MCF 10A (cell line): ENCODE data around the gene MYZAP. TPM values are rescaled to one million over a fixed set of nuclear protein-coding genes. Genes with fewer than 3 reads are reported as not detected.

Experiments
- BruUV-seq: library from RNA; stranded (reverse); fragments of 400-500 nt; replicated peaks from 2 replicates; lab custom pipeline; 2021; lab: Mats Ljungman, UMichigan
- CTCF ChIA-PET: fragments of 300-600 bp; sonication (Branson Sonifier 250); formaldehyde crosslinking; extraction: SDS; loops from one replicate; lab custom pipeline; 2021; ENCODE audit warnings: antibody characterized with exemption, inconsistent platforms; lab: Yijun Ruan, JAX
- POLR2A ChIA-PET: fragments of 300-600, 350-650 bp; sonication (Branson Sonifier 250); formaldehyde crosslinking; extraction: SDS; loops from one replicate; lab custom pipeline; 2020; ENCODE audit warnings: antibody characterized with exemption, inconsistent platforms; lab: Yijun Ruan, JAX
- DNase-seq: peaks from one replicate; pipeline ENCODE4 v3.0.0-alpha.2; 2018; ENCODE audit not compliant: unreplicated experiment
- H3K27ac Mint-ChIP-seq: one replicate; pipeline ENCODE4 v1.8.0; 2022; ENCODE audit warnings: mild to moderate bottlenecking, low read depth, mixed read lengths; ENCODE audit not compliant: unreplicated experiment
- H3K27me3 Mint-ChIP-seq: one replicate; pipeline ENCODE4 v1.8.0; 2022; ENCODE audit warnings: mixed read lengths; ENCODE audit not compliant: insufficient read depth, unreplicated experiment
- H3K36me3 Mint-ChIP-seq: one replicate; pipeline ENCODE4 v1.8.0; 2022; ENCODE audit warnings: mild to moderate bottlenecking, moderate library complexity, mixed read lengths; ENCODE audit not compliant: insufficient read depth, unreplicated experiment
- H3K4me1 Mint-ChIP-seq: one replicate; pipeline ENCODE4 v1.8.0; 2022; ENCODE audit warnings: mixed read lengths; ENCODE audit not compliant: insufficient read depth, unreplicated experiment
- H3K4me3 Mint-ChIP-seq: one replicate; pipeline ENCODE4 v1.8.0; 2022; ENCODE audit warnings: mild to moderate bottlenecking, moderate library complexity, mixed read lengths; ENCODE audit not compliant: unreplicated experiment
- H3K9me3 Mint-ChIP-seq: one replicate; pipeline ENCODE4 v1.8.0; 2022; ENCODE audit warnings: mixed read lengths; ENCODE audit not compliant: unreplicated experiment
- CTCF ChIP-seq: fragments of 200-600 bp; IDR thresholded peaks from one replicate; pipeline ENCODE4 v1.8.0; 2022; ENCODE audit warnings: antibody characterized with exemption, mild to moderate bottlenecking; ENCODE audit not compliant: unreplicated experiment
- intact Hi-C: fragments of 100-400 bp; cut with micrococcal nuclease; formaldehyde crosslinking; loops from 2 replicates; pipeline ENCODE4 v1.14.1; 2022
- total RNA-seq: library from RNA; stranded (reverse); gene quantifications from 2 replicates; pipeline ENCODE4 v1.2.3, GENCODE V29; 2022

The MYZAP gene
- total RNA-seq, 1 experiment from 2014 or later = 1.3 TPM

DNA sequence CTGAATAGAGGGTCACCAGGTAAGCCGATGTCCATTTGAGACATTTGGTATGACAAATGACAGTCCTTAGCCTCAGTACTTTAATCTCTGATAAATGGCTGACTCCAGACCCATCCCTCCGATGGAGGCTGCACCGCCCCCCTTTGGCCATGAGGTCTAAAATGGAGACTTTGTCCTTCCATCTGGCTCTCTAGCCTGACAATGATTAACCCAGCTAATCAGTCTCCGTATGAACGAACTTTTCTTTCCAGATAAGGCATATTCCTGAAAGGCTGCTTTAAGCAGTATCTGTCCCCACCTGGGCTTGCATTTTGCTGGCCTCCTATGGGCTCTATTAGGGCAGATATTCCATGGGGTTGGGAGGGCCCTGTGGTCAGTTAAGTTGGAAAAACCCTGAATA is 10.8 kb upstream of the MYZAP start:
- H3K9me3 Mint-ChIP-seq = peaks cover 15% of the 10 kb centered on the region
- intact Hi-C loops = no loop called here
- H3K36me3 Mint-ChIP-seq = no peaks in the 10 kb centered on the region
- ChIA-PET POLR2A (no interaction called here), CTCF (interaction anchor here (0.5 to 1.3 kb wide), 2 partner anchors 19 to 1952 kb away, joined by 3 read pairs; no protein-coding TSS in a partner anchor)
- DNase-seq = no peak
- no peak for TF ChIP-seq CTCF
- H3K27me3 Mint-ChIP-seq = no peaks in the 10 kb centered on the region
- BruUV-seq = no TSS peak
- no peaks in the 10 kb centered on the region for H3K4me1 Mint-ChIP-seq
- H3K4me3 Mint-ChIP-seq = no peak overlapping the region
- no peak overlapping the region for H3K27ac Mint-ChIP-seq

DNA sequence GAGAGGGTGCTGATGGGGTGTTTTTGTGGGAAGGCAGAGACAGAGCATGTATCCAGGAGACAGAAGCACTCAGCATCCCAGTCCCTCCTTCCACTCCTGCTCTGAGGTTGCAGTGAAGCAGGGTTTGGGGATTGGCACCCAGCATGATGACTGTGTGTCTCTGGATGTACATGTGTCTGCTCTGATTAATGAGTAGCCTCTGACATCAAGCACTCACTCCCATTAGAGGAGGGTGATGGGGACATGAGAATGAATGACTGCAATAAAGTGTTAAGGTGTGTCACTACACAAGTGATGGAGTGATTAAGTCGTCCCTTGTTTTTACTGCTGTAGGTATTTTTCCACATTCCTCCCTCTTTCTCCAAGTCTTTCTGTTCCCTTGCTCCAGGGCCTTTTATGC is 9.6 kb upstream of the MYZAP start:
- intact Hi-C loops = no loop called here
- Mint-ChIP-seq H3K9me3 (peaks cover 15% of the 10 kb centered on the region), H3K27ac (no peak overlapping the region), H3K36me3 (no peaks in the 10 kb centered on the region), H3K4me1 (no peaks in the 10 kb centered on the region), H3K27me3 (no peaks in the 10 kb centered on the region), H3K4me3 (no peak overlapping the region)
- ChIA-PET CTCF (interaction anchor here (0.8 kb wide), 1 partner anchor 28 kb away, joined by 3 read pairs; no protein-coding TSS in a partner anchor), POLR2A (no interaction called here)
- BruUV-seq = no TSS peak
- no peak for DNase-seq
- no peak for TF ChIP-seq CTCF

- DNase-seq = no peak
- Mint-ChIP-seq H3K36me3 (no peaks in the 10 kb centered on the region), H3K4me3 (no peak overlapping the region), H3K4me1 (no peaks in the 10 kb centered on the region), H3K9me3 (peaks cover 15% of the 10 kb centered on the region), H3K27me3 (no peaks in the 10 kb centered on the region), H3K27ac (no peak overlapping the region)
- ChIA-PET POLR2A (interaction anchor here (0.6 kb wide), 1 partner anchor 248 kb away, joined by 3 read pairs; no protein-coding TSS in a partner anchor), CTCF (interaction anchor here (0.6 to 0.8 kb wide), 2 partner anchors 10 to 23 kb away, joined by 3 read pairs; no protein-coding TSS in a partner anchor)
- intact Hi-C loops = no loop called here
- TF ChIP-seq CTCF = no peak
- no TSS peak for BruUV-seq
Observed at GRCh38 chr15:57583282-57583681, 8.4 kb upstream of the MYZAP start.

GRCh38 chr15:57583720-57584119 is 8.0 kb upstream of the MYZAP start:
- POLR2A ChIA-PET = interaction anchor here (1.5 kb wide), 1 partner anchor 27 kb away, joined by 5 read pairs; no protein-coding TSS in a partner anchor
- DNase-seq = no peak
- H3K4me3 Mint-ChIP-seq = no peak overlapping the region
- no peaks in the 10 kb centered on the region for H3K36me3 Mint-ChIP-seq
- no TSS peak for BruUV-seq
- CTCF ChIA-PET = interaction anchor here (1.7 kb wide), 1 partner anchor 22 kb away, joined by 4 read pairs; no protein-coding TSS in a partner anchor
- peaks cover 15% of the 10 kb centered on the region for H3K9me3 Mint-ChIP-seq
- no peak for TF ChIP-seq CTCF
- H3K4me1 Mint-ChIP-seq = no peaks in the 10 kb centered on the region
- no peak overlapping the region for H3K27ac Mint-ChIP-seq
- intact Hi-C loops = no loop called here
- no peaks in the 10 kb centered on the region for H3K27me3 Mint-ChIP-seq
